ENCODE measurements around the gene CD300C. TPM values are rescaled to one million over a fixed set of nuclear protein-coding genes. Genes with fewer than 3 reads are reported as not detected.

The CD300C gene
- polyA plus RNA-seq, 1 experiment, result not detected

GRCh38 chr17:74544991-74545842 is 698 bp downstream of the CD300C start:
- Histone ChIP-seq H3K9me3 (ENCODE audit: control insufficient read depth, insufficient read depth, low read length) (no peaks in the 10 kb centered on the region; the same call in 1 of the 2 replicates), H3K27me3 (ENCODE audit: control insufficient read depth, insufficient read depth, low read length) (no peaks in the 10 kb centered on the region), H3K4me3 (ENCODE audit: low read depth, low read length) (no peak overlapping the region), H3K27ac (ENCODE audit: low read depth, low read length) (no peak overlapping the region)
- POLR2A ChIA-PET, result no interaction called here
- CTCF ChIA-PET, result no interaction called here
- no peak for DNase-seq (ENCODE audit: low read depth, low spot score)
- TF ChIP-seq CTCF (IDR thresholded peaks at IDR 0.05; ENCODE audit: low read depth, low read length), result no peak

DNA sequence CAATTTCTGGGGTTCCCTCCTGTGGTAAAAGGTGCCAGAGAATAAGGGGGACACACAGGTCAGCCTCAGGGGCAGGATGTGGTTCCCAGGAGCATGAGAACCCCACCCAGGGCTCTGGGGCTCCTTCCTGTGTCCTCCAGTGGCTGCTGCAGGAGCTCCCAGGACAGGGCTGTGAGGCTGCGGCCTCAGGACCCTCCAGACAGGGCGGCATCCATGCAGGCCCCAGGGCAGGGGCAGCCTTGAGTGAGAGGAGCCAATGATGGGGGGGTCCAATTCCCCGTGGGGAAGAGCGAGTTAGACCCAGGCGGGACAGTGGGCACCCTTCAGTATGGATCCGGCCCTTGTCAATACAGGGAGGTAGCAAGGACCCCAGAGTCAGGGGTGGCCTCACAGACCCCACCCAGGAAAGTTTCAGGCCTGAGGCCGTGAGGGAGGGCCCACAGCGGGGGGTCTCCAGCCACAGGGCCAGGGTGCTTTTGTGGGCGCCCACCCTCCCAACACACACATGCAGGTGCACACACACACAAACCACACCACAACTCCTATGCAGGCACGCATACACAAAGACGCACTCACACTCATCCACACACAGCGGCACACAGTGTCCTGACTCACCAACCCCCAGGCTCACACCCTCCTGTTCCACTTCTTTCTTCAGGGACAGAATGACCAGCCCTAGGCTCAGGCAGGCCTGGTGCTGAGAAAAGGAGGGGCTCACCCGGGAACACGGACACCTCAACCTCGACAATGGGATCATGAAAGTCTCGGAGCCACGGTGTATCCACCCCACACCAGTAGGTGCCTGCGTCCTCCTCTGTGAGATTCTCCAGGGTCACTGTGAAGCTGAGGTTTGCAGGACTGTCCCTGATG is 1.8 kb downstream of the CD300C start:
- CTCF ChIA-PET, result interaction anchor here (0.6 kb wide), 1 partner anchor 42 kb away, joined by 3 read pairs; no protein-coding TSS in a partner anchor
- TF ChIP-seq CTCF (IDR thresholded peaks at IDR 0.05; ENCODE audit: low read depth, low read length), result no peak
- Histone ChIP-seq H3K4me3 (ENCODE audit: low read depth, low read length) (no peak overlapping the region), H3K27me3 (ENCODE audit: control insufficient read depth, insufficient read depth, low read length) (no peaks in the 10 kb centered on the region), H3K27ac (ENCODE audit: low read depth, low read length) (no peak overlapping the region), H3K9me3 (ENCODE audit: control insufficient read depth, insufficient read depth, low read length) (no peaks in the 10 kb centered on the region; the same call in 1 of the 2 replicates)
- no peak for DNase-seq (ENCODE audit: low read depth, low spot score)
- POLR2A ChIA-PET, result no interaction called here

- Histone ChIP-seq H3K27me3 (ENCODE audit: control insufficient read depth, insufficient read depth, low read length) (no peaks in the 10 kb centered on the region), H3K27ac (ENCODE audit: low read depth, low read length) (no peak overlapping the region), H3K9me3 (ENCODE audit: control insufficient read depth, insufficient read depth, low read length) (no peaks in the 10 kb centered on the region; the same call in 1 of the 2 replicates), H3K4me3 (ENCODE audit: low read depth, low read length) (no peak overlapping the region)
- no peak for DNase-seq (ENCODE audit: low read depth, low spot score)
- ChIA-PET CTCF (interaction anchor here (0.6 kb wide), 1 partner anchor 42 kb away, joined by 3 read pairs; no protein-coding TSS in a partner anchor), POLR2A (no interaction called here)
- no peak for TF ChIP-seq CTCF (IDR thresholded peaks at IDR 0.05; ENCODE audit: low read depth, low read length)
Measured at GRCh38 chr17:74543406-74543805, 2.5 kb downstream of the CD300C start.

- Histone ChIP-seq H3K27ac (ENCODE audit: low read depth, low read length) (no peak overlapping the region), H3K9me3 (ENCODE audit: control insufficient read depth, insufficient read depth, low read length) (no peaks in the 10 kb centered on the region; the same call in 1 of the 2 replicates), H3K27me3 (ENCODE audit: control insufficient read depth, insufficient read depth, low read length) (no peaks in the 10 kb centered on the region), H3K4me3 (ENCODE audit: low read depth, low read length) (no peak overlapping the region)
- DNase-seq (ENCODE audit: low read depth, low spot score), result no peak
- ChIA-PET POLR2A (no interaction called here), CTCF (no interaction called here)
- no peak for TF ChIP-seq CTCF (IDR thresholded peaks at IDR 0.05; ENCODE audit: low read depth, low read length)
Measured at GRCh38 chr17:74542727-74543383, 3.1 kb downstream of the CD300C start.

Data from AG04450 (cell line).